Transverse colon (tissue), 4 donors: ENCODE measurements around the gene KLHDC4.

Experiments
- CTCF ChIP-seq, 5 experiments: fragments of 200-600 bp in 3 of 5; fragments of 450-650 bp in 2 of 5; sonication (generic) in 3 of 5; IDR thresholded peaks; 1 replicate in 2 of 5; 2 replicates in 3 of 5; pipeline ENCODE4 v1.5.1; 2016 to 2017; ENCODE audit warnings: antibody characterized with exemption in 5 of 5, inconsistent platforms in 3 of 5, mild to moderate bottlenecking in 2 of 5, moderate library complexity in 1 of 5
- POLR2A ChIP-seq: fragments of 450-650 bp; IDR thresholded peaks from one replicate; pipeline ENCODE4 v1.6.1; 2016; ENCODE audit warnings: antibody characterized with exemption, mild to moderate bottlenecking, moderate library complexity
- POLR2AphosphoS5 ChIP-seq, 3 donors: sonication (generic); formaldehyde crosslinking; IDR thresholded peaks; one replicate each; pipeline ENCODE4 v1.6.1; 2016; ENCODE audit warnings: antibody characterized with exemption in 3 of 3

DNA sequence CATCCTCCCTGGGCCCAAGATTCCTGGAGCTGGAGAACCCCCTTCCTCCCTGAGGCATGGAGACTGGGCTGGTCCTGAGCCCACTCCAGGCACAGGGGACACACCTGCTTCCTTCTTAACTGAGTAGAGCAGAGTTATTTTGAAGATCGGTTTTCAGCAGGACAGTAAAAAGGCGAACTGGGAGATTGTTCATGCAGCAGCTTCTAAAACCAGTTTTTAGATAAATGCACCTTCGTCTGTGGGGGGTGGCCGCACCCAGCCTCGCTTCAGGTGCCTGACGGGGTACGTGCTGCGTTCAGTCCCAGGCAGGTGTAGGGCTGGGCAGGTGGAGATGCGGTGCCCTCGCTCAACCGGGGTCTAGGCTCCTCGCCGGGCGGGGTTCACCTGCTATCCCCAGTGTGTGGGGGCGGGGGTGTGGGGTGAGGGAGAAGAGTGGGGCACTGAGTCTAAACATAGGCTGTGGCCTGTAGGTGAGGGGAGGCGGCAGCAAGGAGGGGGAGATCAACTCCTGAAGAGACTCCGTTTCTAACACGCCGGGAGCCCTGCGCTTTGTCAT, 94.0 kb downstream of the KLHDC4 start:
- no peak for TF ChIP-seq CTCF (IDR thresholded peaks at IDR 0.05)
- no peak for TF ChIP-seq POLR2A
- no peak for TF ChIP-seq POLR2AphosphoS5 (IDR thresholded peaks at IDR 0.05)
